Measurements from ENCODE around the gene SLC5A2. TPM values are rescaled to one million over a fixed set of nuclear protein-coding genes. Genes with fewer than 3 reads are reported as not detected.

Gene SLC5A2
- total RNA-seq, 1 donor from 2014 or later: 0.04 TPM

DNA sequence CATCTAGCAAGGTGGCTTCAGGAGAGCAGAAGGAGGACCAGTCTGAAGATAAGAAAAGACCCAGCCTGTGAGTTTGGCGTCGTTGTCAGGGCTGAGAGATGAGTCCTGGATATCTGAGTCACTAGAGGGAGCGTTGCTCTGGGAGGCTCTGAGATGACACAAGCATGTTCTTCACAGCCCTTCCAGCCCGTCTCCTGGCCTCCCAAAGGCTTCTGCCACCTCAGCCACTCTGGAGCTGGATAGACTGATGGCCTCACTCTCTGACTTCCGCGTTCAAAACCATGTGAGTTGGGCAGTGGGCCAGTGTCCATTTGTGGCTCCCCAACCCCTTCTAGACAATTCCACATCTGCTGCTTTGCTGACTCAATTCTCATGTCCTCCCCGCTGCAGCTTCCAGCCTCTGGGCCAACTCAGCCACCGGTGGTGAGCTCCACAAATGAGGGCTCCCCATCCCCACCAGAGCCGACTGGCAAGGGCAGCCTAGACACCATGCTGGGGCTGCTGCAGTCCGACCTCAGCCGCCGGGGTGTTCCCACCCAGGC, 8.7 kb upstream of the SLC5A2 start:
- no peak for DNase-seq (ENCODE audit: low read depth)
- H3K36me3 ChIP-seq (ENCODE audit: control insufficient read depth, insufficient read depth, low read length): no peaks in the 10 kb centered on the region
- no peak overlapping the region for H3K4me3 ChIP-seq (ENCODE audit: low read depth, low read length)
- H3K27me3 ChIP-seq (ENCODE audit: control insufficient read depth, insufficient read depth, low read length): peaks cover 2% of the 10 kb centered on the region
- TF ChIP-seq, protein P1, sequence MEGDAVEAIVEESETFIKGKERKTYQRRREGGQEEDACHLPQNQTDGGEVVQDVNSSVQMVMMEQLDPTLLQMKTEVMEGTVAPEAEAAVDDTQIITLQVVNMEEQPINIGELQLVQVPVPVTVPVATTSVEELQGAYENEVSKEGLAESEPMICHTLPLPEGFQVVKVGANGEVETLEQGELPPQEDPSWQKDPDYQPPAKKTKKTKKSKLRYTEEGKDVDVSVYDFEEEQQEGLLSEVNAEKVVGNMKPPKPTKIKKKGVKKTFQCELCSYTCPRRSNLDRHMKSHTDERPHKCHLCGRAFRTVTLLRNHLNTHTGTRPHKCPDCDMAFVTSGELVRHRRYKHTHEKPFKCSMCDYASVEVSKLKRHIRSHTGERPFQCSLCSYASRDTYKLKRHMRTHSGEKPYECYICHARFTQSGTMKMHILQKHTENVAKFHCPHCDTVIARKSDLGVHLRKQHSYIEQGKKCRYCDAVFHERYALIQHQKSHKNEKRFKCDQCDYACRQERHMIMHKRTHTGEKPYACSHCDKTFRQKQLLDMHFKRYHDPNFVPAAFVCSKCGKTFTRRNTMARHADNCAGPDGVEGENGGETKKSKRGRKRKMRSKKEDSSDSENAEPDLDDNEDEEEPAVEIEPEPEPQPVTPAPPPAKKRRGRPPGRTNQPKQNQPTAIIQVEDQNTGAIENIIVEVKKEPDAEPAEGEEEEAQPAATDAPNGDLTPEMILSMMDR (IDR thresholded peaks at IDR 0.05; ENCODE audit: insufficient read depth, low read length, poor library complexity, severe bottlenecking): no peak

DNA sequence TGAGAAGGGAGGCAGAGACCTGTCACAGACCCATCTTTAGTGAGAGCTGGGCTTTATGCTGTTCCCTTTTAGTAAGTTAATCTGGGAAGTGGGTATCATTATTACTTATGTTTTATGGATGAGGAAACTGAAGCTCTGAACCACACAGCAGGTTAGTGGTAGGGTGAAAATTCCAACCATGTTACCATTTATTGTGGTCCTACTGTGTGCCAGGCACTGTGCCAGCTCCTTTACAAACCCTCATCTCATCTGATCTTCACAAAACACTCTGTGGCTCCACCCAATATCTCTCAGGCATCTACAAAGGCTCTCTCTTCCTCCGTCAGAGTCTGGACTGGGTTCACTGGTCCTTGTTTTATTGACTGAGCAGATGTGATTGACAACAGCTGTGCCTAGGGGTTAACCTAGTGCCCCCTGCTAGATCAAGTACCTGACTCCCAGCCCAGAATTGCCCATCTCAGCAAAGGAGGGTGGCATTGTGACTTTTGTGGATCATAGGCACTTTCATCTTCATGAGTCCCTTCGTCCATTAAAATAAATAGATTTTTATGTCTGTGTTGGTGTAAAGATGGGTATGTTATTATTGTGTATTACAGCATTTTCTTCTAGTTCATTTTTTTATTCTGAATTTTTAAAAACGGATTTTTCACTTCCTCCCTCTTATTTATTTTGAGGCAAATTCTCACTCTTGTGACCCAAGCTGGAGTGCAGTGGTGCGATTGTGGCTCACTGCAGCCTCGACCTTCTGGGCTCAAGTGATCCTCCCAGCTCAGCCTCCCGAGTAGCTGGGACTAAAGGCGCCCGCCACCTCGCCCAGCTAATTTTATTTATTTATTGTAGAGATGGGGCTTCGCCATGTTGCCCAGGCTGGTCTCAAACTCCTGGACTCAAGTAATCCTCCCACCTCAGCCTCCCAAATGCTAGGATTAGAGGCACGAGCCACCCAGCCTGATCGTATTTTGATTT, 7.9 kb upstream of the SLC5A2 start:
- Histone ChIP-seq H3K36me3 (ENCODE audit: control insufficient read depth, insufficient read depth, low read length) (no peaks in the 10 kb centered on the region), H3K4me3 (ENCODE audit: low read depth, low read length) (no peak overlapping the region), H3K27me3 (ENCODE audit: control insufficient read depth, insufficient read depth, low read length) (peaks cover 2% of the 10 kb centered on the region)
- DNase-seq (ENCODE audit: low read depth): no peak
- TF ChIP-seq, protein P1 (IDR thresholded peaks at IDR 0.05; ENCODE audit: insufficient read depth, low read length, poor library complexity, severe bottlenecking): no peak

GRCh38 chr16:31475946-31476302, 7.0 kb upstream of the SLC5A2 start:
- no peak for DNase-seq (ENCODE audit: low read depth)
- Histone ChIP-seq H3K36me3 (ENCODE audit: control insufficient read depth, insufficient read depth, low read length) (no peaks in the 10 kb centered on the region), H3K27me3 (ENCODE audit: control insufficient read depth, insufficient read depth, low read length) (peaks cover 2% of the 10 kb centered on the region), H3K4me3 (ENCODE audit: low read depth, low read length) (no peak overlapping the region)
- TF ChIP-seq, protein P1 (IDR thresholded peaks at IDR 0.05; ENCODE audit: insufficient read depth, low read length, poor library complexity, severe bottlenecking): no peak

GRCh38 chr16:31476303-31477219, 6.4 kb upstream of the SLC5A2 start:
- TF ChIP-seq, protein P1 (IDR thresholded peaks at IDR 0.05; ENCODE audit: insufficient read depth, low read length, poor library complexity, severe bottlenecking): no peak
- peaks cover 2% of the 10 kb centered on the region for H3K27me3 ChIP-seq (ENCODE audit: control insufficient read depth, insufficient read depth, low read length)
- H3K36me3 ChIP-seq (ENCODE audit: control insufficient read depth, insufficient read depth, low read length): no peaks in the 10 kb centered on the region
- no peak overlapping the region for H3K4me3 ChIP-seq (ENCODE audit: low read depth, low read length)
- DNase-seq (ENCODE audit: low read depth): no peak

GRCh38 chr16:31477220-31478216, 5.4 kb upstream of the SLC5A2 start:
- DNase-seq (ENCODE audit: low read depth): no peak
- TF ChIP-seq, protein P1 (IDR thresholded peaks at IDR 0.05; ENCODE audit: insufficient read depth, low read length, poor library complexity, severe bottlenecking): no peak
- Histone ChIP-seq H3K27me3 (ENCODE audit: control insufficient read depth, insufficient read depth, low read length) (peaks cover 5% of the 10 kb centered on the region), H3K36me3 (ENCODE audit: control insufficient read depth, insufficient read depth, low read length) (no peaks in the 10 kb centered on the region), H3K4me3 (ENCODE audit: low read depth, low read length) (no peak overlapping the region)
